Measurements from ENCODE around the gene ADI1.

ADI1 gene

DNA sequence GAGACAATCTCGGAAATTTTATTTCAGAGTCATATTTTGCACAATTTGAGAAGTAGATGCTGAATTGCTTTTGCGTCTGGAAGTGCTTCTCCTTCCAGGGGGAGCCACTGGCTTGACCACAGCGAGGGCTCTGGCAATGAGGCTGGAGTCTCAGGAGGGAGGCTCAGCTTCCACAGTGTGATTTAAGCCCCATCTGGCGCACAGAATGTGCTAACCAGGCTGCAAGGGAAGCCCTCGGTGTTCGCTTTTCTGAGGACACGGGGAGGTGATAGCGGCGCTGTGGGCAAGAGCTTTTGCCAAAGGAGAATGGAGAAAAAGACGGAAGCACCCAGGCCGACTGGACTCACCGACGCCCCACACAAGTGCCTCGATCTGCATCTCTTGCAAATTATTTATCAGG lies 52.4 kb downstream of the ADI1 start:
- no peak overlapping the region for H3K27ac ChIP-seq (ENCODE audit: low read depth, low read length)
- no peak overlapping the region for H3K9ac ChIP-seq (ENCODE audit: low read depth, low read length)
- H3K36me3 ChIP-seq (ENCODE audit: control insufficient read depth, insufficient read depth, low read length) = peaks cover 41% of the 10 kb centered on the region
- H3K9me3 ChIP-seq (ENCODE audit: control insufficient read depth, insufficient read depth, low read length) = no peaks in the 10 kb centered on the region
- no peaks in the 10 kb centered on the region for H3K27me3 ChIP-seq (ENCODE audit: control insufficient read depth, insufficient read depth, low read length)
- no peak overlapping the region for H3K4me3 ChIP-seq (ENCODE audit: low read depth, low read length)
- peaks cover 6% of the 10 kb centered on the region; the same call in 1 of the 2 replicates for H3K4me1 ChIP-seq (ENCODE audit: control insufficient read depth, insufficient read depth, low read length)

DNA sequence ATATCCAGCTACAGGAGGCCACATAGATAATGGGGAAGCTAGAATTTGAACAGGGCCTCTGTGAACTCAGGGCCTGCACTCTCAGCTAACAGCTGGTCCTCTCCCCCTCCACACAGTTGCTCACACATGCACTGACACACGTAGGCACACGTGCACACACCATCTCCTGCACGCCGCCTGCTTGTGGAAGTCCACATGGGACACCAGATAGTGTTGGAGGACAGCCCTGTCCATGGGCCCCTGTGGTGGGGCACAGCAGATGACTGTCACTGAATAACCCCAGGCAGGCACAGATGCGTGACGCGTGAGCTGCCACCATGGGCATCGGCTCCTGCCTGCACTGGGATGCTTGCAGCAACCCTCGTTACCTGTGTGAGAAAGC lies 52.9 kb downstream of the ADI1 start:
- Histone ChIP-seq H3K9me3 (ENCODE audit: control insufficient read depth, insufficient read depth, low read length) (no peaks in the 10 kb centered on the region), H3K27ac (ENCODE audit: low read depth, low read length) (no peak overlapping the region), H3K4me3 (ENCODE audit: low read depth, low read length) (no peak overlapping the region), H3K4me1 (ENCODE audit: control insufficient read depth, insufficient read depth, low read length) (peaks cover 10% of the 10 kb centered on the region; the same call in 1 of the 2 replicates), H3K27me3 (ENCODE audit: control insufficient read depth, insufficient read depth, low read length) (no peaks in the 10 kb centered on the region), H3K36me3 (ENCODE audit: control insufficient read depth, insufficient read depth, low read length) (peaks cover 40% of the 10 kb centered on the region), H3K9ac (ENCODE audit: low read depth, low read length) (no peak overlapping the region)

DNA sequence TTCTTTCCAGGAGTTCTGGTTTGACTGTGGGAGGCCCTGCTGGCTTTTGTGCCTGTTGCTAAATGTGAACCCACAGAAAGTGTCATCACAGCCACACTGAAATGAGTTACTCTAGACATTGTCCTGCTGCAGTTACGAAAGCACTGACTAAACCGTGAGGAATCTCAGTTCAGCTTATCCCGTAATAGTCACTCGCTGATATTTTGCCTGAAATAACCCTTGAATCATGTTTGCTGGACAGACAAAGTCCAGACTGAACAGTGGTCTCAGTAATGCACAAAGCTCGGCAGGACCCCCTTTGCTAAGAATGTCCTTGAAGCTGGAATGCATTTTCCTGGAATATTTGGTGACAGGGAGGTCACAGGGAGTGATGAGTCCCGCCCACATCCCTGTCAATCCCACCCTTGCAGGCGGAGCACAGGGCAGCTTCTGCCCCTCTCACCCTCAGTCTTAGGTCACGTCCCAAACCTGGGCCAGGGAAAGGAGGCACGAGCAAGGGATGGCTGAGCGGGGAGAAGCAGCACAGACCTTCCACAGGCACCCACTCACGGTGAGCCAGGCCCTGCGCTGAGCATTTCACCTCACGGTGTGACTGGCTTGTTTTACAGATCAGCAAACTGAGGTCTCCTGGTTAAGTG lies 53.4 kb downstream of the ADI1 start:
- H3K27me3 ChIP-seq (ENCODE audit: control insufficient read depth, insufficient read depth, low read length) = no peaks in the 10 kb centered on the region
- no peak overlapping the region for H3K27ac ChIP-seq (ENCODE audit: low read depth, low read length)
- peaks cover 10% of the 10 kb centered on the region; the same call in 1 of the 2 replicates for H3K4me1 ChIP-seq (ENCODE audit: control insufficient read depth, insufficient read depth, low read length)
- H3K9ac ChIP-seq (ENCODE audit: low read depth, low read length) = no peak overlapping the region
- no peaks in the 10 kb centered on the region for H3K9me3 ChIP-seq (ENCODE audit: control insufficient read depth, insufficient read depth, low read length)
- peaks cover 40% of the 10 kb centered on the region for H3K36me3 ChIP-seq (ENCODE audit: control insufficient read depth, insufficient read depth, low read length)
- no peak overlapping the region for H3K4me3 ChIP-seq (ENCODE audit: low read depth, low read length)

DNA sequence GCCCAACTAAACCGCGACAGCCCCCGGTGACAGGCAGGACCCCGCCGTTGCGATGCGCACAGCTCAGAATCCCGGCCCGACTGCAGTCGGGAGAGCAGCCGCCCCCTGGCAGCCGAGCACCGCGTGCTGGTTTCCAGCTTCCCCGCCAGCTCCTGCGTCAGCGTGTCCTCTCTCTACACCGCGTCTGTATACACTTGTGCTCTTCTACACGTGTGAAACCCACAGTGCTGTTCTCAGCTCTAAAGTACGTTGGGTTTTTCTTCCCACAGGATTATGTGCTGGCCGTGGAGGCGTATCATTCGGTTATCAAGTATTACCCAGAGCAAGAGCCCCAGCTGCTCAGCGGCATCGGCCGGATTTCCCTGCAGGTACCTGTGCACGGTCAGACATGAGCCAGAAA lies 54.0 kb downstream of the ADI1 start:
- no peak overlapping the region for H3K4me3 ChIP-seq (ENCODE audit: low read depth, low read length)
- no peak overlapping the region for H3K9ac ChIP-seq (ENCODE audit: low read depth, low read length)
- H3K4me1 ChIP-seq (ENCODE audit: control insufficient read depth, insufficient read depth, low read length) = peaks cover 10% of the 10 kb centered on the region; the same call in 1 of the 2 replicates
- no peak overlapping the region for H3K27ac ChIP-seq (ENCODE audit: low read depth, low read length)
- no peaks in the 10 kb centered on the region for H3K27me3 ChIP-seq (ENCODE audit: control insufficient read depth, insufficient read depth, low read length)
- H3K9me3 ChIP-seq (ENCODE audit: control insufficient read depth, insufficient read depth, low read length) = no peaks in the 10 kb centered on the region
- peaks cover 35% of the 10 kb centered on the region for H3K36me3 ChIP-seq (ENCODE audit: control insufficient read depth, insufficient read depth, low read length)

DNA sequence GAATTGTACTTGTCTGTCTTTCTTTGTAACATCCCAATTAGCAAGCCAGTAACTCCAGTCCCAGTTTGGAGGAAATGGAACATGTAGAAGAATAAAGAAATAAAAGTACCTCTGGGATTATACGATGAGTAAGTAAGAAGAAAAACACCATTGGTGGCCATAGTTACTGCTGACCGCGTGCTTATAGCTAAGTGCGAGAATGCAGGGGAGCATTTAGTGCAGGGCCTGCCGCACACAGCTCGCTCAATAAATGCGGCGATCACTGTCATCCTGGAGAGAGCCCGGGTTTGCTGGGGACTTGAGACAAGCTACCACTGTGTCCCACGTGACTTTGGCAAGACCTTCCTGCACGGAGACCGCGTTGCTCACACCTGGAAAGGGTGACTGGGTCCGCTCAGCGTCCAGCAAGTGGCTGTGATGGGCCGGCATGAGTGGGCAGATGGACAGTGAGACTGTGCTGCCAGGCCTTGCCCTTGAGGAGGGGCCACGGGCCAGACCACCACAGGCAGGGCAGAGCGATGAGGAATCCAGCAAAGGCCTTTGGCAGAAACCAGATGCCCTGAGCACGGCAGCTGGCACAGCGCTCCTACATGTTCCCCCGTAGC lies 54.8 kb downstream of the ADI1 start:
- peaks cover 10% of the 10 kb centered on the region; the same call in 1 of the 2 replicates for H3K4me1 ChIP-seq (ENCODE audit: control insufficient read depth, insufficient read depth, low read length)
- no peak overlapping the region for H3K9ac ChIP-seq (ENCODE audit: low read depth, low read length)
- no peaks in the 10 kb centered on the region for H3K9me3 ChIP-seq (ENCODE audit: control insufficient read depth, insufficient read depth, low read length)
- H3K27me3 ChIP-seq (ENCODE audit: control insufficient read depth, insufficient read depth, low read length) = no peaks in the 10 kb centered on the region
- no peak overlapping the region for H3K27ac ChIP-seq (ENCODE audit: low read depth, low read length)
- no peak overlapping the region for H3K4me3 ChIP-seq (ENCODE audit: low read depth, low read length)
- peaks cover 29% of the 10 kb centered on the region for H3K36me3 ChIP-seq (ENCODE audit: control insufficient read depth, insufficient read depth, low read length)

DNA sequence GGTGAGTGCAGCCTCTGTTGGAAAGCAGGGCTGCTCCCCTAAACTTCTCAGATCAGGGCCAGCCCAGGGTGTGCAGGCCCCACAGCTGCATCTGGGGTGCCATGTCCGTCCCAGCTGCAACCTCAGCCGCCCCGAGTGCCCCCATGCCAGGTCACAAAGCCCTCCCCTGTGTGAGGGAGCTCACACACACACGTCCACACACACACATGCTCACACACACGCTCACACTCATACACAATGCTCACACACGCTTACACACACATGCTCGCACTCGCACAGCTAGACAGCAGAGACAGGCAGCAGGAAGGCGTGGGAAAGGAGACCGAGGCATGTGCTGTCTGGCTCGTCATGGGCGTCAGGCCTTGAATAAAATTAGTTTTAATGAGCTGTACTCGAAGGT lies 55.4 kb downstream of the ADI1 start:
- peaks cover 26% of the 10 kb centered on the region for H3K36me3 ChIP-seq (ENCODE audit: control insufficient read depth, insufficient read depth, low read length)
- peaks cover 10% of the 10 kb centered on the region; the same call in 1 of the 2 replicates for H3K4me1 ChIP-seq (ENCODE audit: control insufficient read depth, insufficient read depth, low read length)
- H3K4me3 ChIP-seq (ENCODE audit: low read depth, low read length) = no peak overlapping the region
- no peak overlapping the region for H3K9ac ChIP-seq (ENCODE audit: low read depth, low read length)
- H3K27me3 ChIP-seq (ENCODE audit: control insufficient read depth, insufficient read depth, low read length) = no peaks in the 10 kb centered on the region
- no peaks in the 10 kb centered on the region for H3K9me3 ChIP-seq (ENCODE audit: control insufficient read depth, insufficient read depth, low read length)
- H3K27ac ChIP-seq (ENCODE audit: low read depth, low read length) = no peak overlapping the region

DNA sequence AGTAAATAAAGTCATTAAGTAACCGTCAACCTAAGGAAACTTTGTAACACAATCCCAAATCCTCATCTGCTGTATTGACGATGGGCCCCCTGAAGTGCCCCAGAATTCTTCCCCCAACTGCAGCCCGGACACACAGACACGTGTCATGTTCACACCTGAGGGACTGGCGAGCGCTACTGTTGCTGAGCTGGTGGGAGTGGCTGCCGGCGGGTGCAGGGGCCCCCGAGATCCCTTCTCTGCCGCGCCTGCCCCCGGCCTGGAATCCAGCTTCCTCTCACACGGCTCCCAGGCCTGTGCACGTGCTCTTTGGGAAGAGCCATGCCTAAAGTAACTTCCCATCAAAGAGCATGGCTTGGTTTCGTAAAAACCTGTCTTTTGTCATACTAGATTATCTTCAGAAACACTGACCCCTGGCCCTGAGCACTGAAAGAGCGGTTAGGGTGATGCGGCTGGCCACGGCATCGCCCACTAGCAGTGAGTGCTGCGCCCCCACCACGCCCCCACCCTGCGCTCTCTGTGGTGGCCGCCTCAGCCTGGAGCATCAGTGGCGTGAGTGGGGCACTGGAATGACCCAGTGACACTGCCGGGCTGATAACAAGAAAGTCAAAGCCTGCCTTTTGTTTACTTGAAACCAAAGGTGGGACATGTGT lies 56.0 kb downstream of the ADI1 start:
- Histone ChIP-seq H3K27me3 (ENCODE audit: control insufficient read depth, insufficient read depth, low read length) (no peaks in the 10 kb centered on the region), H3K4me3 (ENCODE audit: low read depth, low read length) (no peak overlapping the region)

DNA sequence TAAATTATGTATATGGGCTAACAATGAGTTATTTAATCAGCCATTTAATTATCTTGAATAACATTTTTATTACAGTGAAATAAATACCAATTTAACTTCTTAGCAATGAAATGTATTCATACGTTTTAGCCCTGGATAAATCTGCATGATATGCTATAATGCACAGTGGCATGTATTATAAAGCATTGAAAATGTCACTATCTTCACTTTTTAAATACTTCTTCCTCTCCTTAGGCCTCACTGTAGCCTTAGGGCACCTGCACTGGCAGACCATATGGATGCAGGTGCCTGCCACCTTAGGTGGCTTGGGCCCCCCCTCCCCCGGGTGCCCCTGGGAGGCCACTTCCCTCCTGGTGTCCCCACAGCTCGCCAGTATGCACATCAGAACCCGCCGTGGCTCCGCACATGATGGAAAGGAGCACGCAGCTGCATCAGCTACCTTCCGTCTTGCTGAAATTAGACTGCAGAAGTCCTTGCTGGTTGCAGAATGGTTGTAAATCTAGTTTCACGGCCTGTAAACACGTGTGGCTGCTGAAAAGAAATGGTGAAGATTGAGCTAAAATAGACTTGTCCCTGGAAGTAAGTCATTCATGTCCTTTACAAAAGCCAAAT lies 56.7 kb downstream of the ADI1 start:
- no peak overlapping the region for H3K27ac ChIP-seq (ENCODE audit: low read depth, low read length)
- peaks cover 10% of the 10 kb centered on the region; the same call in 1 of the 2 replicates for H3K4me1 ChIP-seq (ENCODE audit: control insufficient read depth, insufficient read depth, low read length)
- H3K4me3 ChIP-seq (ENCODE audit: low read depth, low read length) = no peak overlapping the region
- peaks cover 29% of the 10 kb centered on the region for H3K36me3 ChIP-seq (ENCODE audit: control insufficient read depth, insufficient read depth, low read length)
- no peak overlapping the region for H3K9ac ChIP-seq (ENCODE audit: low read depth, low read length)
- H3K9me3 ChIP-seq (ENCODE audit: control insufficient read depth, insufficient read depth, low read length) = no peaks in the 10 kb centered on the region
- no peaks in the 10 kb centered on the region for H3K27me3 ChIP-seq (ENCODE audit: control insufficient read depth, insufficient read depth, low read length)

More for the DNA sequence above, 56.0 kb downstream of the ADI1 start:
- Histone ChIP-seq H3K36me3 (ENCODE audit: control insufficient read depth, insufficient read depth, low read length) (peaks cover 27% of the 10 kb centered on the region; the same call in 1 of the 2 replicates), H3K9me3 (ENCODE audit: control insufficient read depth, insufficient read depth, low read length) (no peaks in the 10 kb centered on the region), H3K9ac (ENCODE audit: low read depth, low read length) (no peak overlapping the region), H3K4me1 (ENCODE audit: control insufficient read depth, insufficient read depth, low read length) (peaks cover 10% of the 10 kb centered on the region; the same call in 1 of the 2 replicates), H3K27ac (ENCODE audit: low read depth, low read length) (no peak overlapping the region)

DNA sequence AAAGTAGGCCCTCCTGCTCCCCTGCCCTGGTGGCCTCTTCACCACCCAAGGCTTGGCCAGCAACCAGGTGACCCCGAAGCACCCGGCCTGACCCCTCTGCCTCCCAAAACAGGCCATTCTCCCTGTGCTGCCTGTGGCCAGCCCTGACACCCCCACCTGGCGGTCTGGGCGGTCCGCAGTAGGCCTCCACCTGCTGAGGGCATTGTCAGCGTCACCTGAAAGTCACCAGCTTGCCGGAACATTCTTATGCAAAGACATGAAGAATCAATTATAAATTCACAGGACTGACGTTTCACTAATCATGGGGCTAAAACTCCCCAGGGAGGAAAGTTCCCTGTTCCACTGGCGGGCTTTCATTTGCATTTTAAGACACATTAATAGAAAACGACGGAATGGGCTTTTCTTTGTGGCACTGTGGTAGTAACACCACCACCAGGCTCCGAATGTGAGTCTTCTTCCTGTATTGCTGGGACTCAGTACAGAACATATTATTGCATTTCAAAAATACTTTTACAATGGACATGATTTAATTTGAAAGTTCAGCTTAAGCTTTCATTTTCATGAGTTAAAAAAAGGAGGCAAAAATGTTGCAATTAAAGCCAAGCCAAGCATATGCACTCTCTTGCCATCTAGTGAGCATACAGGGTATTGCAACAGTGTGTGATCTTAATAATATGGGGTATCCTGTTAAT lies 57.4 kb downstream of the ADI1 start:
- H3K4me3 ChIP-seq (ENCODE audit: low read depth, low read length) = no peak overlapping the region

DNA sequence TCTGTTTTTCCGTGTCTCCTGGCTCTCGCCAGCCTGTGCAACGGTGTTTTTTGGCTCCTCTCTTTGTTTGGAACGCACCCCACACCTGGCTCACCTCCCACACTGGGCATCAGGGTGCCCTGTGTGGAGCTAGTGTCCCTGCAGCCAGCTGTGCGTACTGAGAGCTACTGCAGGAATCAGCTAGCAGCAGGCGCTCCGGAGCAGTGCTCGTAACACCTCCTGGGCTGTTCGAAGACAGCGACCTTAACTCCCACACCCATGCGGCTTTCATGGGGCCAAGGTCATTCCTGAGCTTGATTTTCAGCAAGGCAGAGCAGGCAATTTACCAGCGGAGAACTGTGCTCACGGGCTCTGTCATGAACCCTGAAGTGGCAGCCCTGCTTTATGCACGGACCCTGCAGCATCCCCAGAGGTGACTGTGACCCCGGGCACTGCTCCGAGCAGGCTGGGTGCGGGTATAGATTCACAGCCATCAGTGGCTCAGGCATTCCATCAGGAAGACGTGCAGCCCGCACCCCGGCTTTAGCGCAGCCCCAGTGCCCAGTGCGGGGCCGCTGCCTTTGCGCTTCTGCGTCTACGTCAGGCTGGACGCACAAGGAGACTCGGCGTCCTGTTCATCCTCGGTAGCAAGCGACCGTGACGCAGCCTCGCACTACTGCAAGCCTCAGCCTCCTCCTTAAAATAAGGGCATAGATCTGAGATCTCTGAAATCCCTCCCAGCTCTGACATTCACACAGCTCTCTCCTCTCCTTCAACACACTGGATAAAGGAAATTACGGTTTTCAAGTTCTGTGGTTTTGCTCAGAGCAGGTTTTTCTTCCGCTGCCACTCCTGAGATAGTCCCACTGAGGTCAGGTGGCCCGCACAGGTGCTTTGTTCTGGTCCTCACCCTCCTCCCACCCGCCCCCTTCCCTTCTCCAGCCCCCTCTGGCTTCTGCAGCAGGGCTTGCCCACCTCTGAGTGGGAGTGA lies 58.2 kb downstream of the ADI1 start:
- peaks cover 24% of the 10 kb centered on the region for H3K36me3 ChIP-seq (ENCODE audit: control insufficient read depth, insufficient read depth, low read length)
- H3K4me3 ChIP-seq (ENCODE audit: low read depth, low read length) = no peak overlapping the region
- H3K27ac ChIP-seq (ENCODE audit: low read depth, low read length) = no peak overlapping the region
- H3K27me3 ChIP-seq (ENCODE audit: control insufficient read depth, insufficient read depth, low read length) = no peaks in the 10 kb centered on the region
- no peaks in the 10 kb centered on the region for H3K9me3 ChIP-seq (ENCODE audit: control insufficient read depth, insufficient read depth, low read length)
- H3K4me1 ChIP-seq (ENCODE audit: control insufficient read depth, insufficient read depth, low read length) = peaks cover 10% of the 10 kb centered on the region; the same call in 1 of the 2 replicates
- H3K9ac ChIP-seq (ENCODE audit: low read depth, low read length) = no peak overlapping the region

More for the DNA sequence above, 57.4 kb downstream of the ADI1 start:
- Histone ChIP-seq H3K27ac (ENCODE audit: low read depth, low read length) (no peak overlapping the region), H3K27me3 (ENCODE audit: control insufficient read depth, insufficient read depth, low read length) (no peaks in the 10 kb centered on the region), H3K4me1 (ENCODE audit: control insufficient read depth, insufficient read depth, low read length) (peaks cover 10% of the 10 kb centered on the region; the same call in 1 of the 2 replicates), H3K36me3 (ENCODE audit: control insufficient read depth, insufficient read depth, low read length) (peaks cover 27% of the 10 kb centered on the region), H3K9ac (ENCODE audit: low read depth, low read length) (no peak overlapping the region), H3K9me3 (ENCODE audit: control insufficient read depth, insufficient read depth, low read length) (no peaks in the 10 kb centered on the region)

Data from HUES48 (cell line).